Neuronal stem cell (in vitro differentiated cells): ENCODE results near the gene PGBD1.

Source experiments
- DNase-seq: peaks from one replicate; pipeline ENCODE4 v3.0.0-alpha.2; 2013; ENCODE audit warnings: low spot score
- H2AFZ ChIP-seq: one replicate; pipeline ENCODE4 v1.6.1; 2013; ENCODE audit warnings: mild to moderate bottlenecking, low read length, inconsistent platforms
- H2AK5ac ChIP-seq: 2 replicates; pipeline ENCODE4 v1.6.1; 2013; ENCODE audit warnings: low read depth, mild to moderate bottlenecking, inconsistent platforms, low read length, moderate library complexity, mixed read lengths
- H2BK120ac ChIP-seq: 2 replicates; pipeline ENCODE4 v1.6.1; 2013; ENCODE audit warnings: low read depth, mild to moderate bottlenecking, inconsistent platforms, low read length, moderate library complexity, mixed read lengths
- H2BK12ac ChIP-seq: one replicate; pipeline ENCODE4 v1.6.1; 2013; ENCODE audit warnings: low read length, inconsistent platforms
- H2BK15ac ChIP-seq: 2 replicates; pipeline ENCODE4 v1.6.1; 2013; ENCODE audit warnings: mild to moderate bottlenecking, low read length, inconsistent platforms, mixed read lengths
- H2BK5ac ChIP-seq: one replicate; pipeline ENCODE4 v1.6.1; 2013; ENCODE audit warnings: inconsistent platforms, mild to moderate bottlenecking, low read length, moderate library complexity
- H3K14ac ChIP-seq: one replicate; pipeline ENCODE4 v1.6.1; 2013; ENCODE audit warnings: low read length, inconsistent platforms
- H3K18ac ChIP-seq: 2 replicates; pipeline ENCODE4 v1.6.1; 2013; ENCODE audit warnings: low read length, inconsistent platforms
- H3K23ac ChIP-seq: 2 replicates; pipeline ENCODE4 v1.6.1; 2013; ENCODE audit warnings: low read depth, mild to moderate bottlenecking, mixed read lengths, low read length, inconsistent platforms; ENCODE audit not compliant: poor library complexity
- H3K27ac ChIP-seq: replicated peaks from 3 replicates; pipeline ENCODE4 v1.5.1; 2013; ENCODE audit warnings: low read length, inconsistent platforms
- H3K27me3 ChIP-seq, 3 experiments: 2 replicates each; pipeline ENCODE4 v1.6.1; 2013; ENCODE audit warnings: low read length in 3 of 3, mild to moderate bottlenecking in 2 of 3, inconsistent platforms in 1 of 3, low read depth in 1 of 3, mixed read lengths in 1 of 3, moderate library complexity in 1 of 3; ENCODE audit not compliant: control insufficient read depth in 3 of 3, insufficient read depth in 3 of 3
- H3K36me3 ChIP-seq, 2 donors: replicated peaks in 1 of 2; 2 replicates each; pipeline ENCODE4 v1.6.1; 2013; ENCODE audit warnings: low read length in 2 of 2; ENCODE audit not compliant: control insufficient read depth in 2 of 2, insufficient read depth in 2 of 2
- H3K4ac ChIP-seq: 2 replicates; pipeline ENCODE4 v1.6.1; 2013; ENCODE audit warnings: inconsistent platforms, mild to moderate bottlenecking, low read length, moderate library complexity
- H3K4me1 ChIP-seq, 2 donors: 1 replicate in 1 of 2; 2 replicates in 1 of 2; pipeline ENCODE4 v1.6.1; 2013; ENCODE audit warnings: low read length in 2 of 2, low read depth in 1 of 2; ENCODE audit not compliant: control insufficient read depth in 2 of 2, insufficient read depth in 1 of 2
- H3K4me2 ChIP-seq: one replicate; pipeline ENCODE4 v1.6.1; 2013; ENCODE audit warnings: mild to moderate bottlenecking, low read length, inconsistent platforms; ENCODE audit not compliant: insufficient read depth, poor library complexity, severe bottlenecking
- H3K4me3 ChIP-seq, 2 donors: 2 replicates each; pipeline ENCODE4 v1.5.1; 2013; ENCODE audit warnings: low read length in 2 of 2, mild to moderate bottlenecking in 2 of 2, inconsistent platforms in 1 of 2, moderate library complexity in 1 of 2
- H3K79me1 ChIP-seq: one replicate; pipeline ENCODE4 v1.6.1; 2013; ENCODE audit warnings: low read depth, mild to moderate bottlenecking, inconsistent platforms, low read length, moderate library complexity
- H3K9ac ChIP-seq: one replicate; pipeline ENCODE4 v1.6.1; 2013; ENCODE audit warnings: mild to moderate bottlenecking, low read depth, low read length, inconsistent platforms; ENCODE audit not compliant: poor library complexity
- H3K9me3 ChIP-seq, 2 donors: replicated peaks in 1 of 2; 2 replicates each; pipeline versions ENCODE3 to v1.6.1; 2013; ENCODE audit warnings: low read length in 2 of 2, mild to moderate bottlenecking in 2 of 2, inconsistent platforms in 1 of 2, low read depth in 1 of 2, mixed read lengths in 1 of 2, moderate library complexity in 1 of 2; ENCODE audit not compliant: control insufficient read depth in 2 of 2, insufficient read depth in 1 of 2
- H4K8ac ChIP-seq: one replicate; pipeline ENCODE4 v1.6.1; 2013; ENCODE audit warnings: low read depth, mild to moderate bottlenecking, inconsistent platforms, low read length, moderate library complexity
- H4K91ac ChIP-seq: one replicate; pipeline ENCODE4 v1.6.1; 2013; ENCODE audit warnings: low read length, low read depth, mild to moderate bottlenecking, inconsistent platforms; ENCODE audit not compliant: poor library complexity
- WGBS, 2 donors: extraction: QIAGEN DNeasy Blood & Tissue Kit; methylation state at CpG; one replicate each; pipeline ENCODE4 v1.1.7; 2013; ENCODE audit warnings: missing lambda C conversion rate in 2 of 2, mixed read lengths in 1 of 2; ENCODE audit not compliant: insufficient read length in 2 of 2, insufficient replicate concordance in 1 of 2; ENCODE audit errors: extremely low coverage in 2 of 2; 5-methylcytosine and 5-hydroxymethylcytosine counted together

Gene PGBD1

DNA sequence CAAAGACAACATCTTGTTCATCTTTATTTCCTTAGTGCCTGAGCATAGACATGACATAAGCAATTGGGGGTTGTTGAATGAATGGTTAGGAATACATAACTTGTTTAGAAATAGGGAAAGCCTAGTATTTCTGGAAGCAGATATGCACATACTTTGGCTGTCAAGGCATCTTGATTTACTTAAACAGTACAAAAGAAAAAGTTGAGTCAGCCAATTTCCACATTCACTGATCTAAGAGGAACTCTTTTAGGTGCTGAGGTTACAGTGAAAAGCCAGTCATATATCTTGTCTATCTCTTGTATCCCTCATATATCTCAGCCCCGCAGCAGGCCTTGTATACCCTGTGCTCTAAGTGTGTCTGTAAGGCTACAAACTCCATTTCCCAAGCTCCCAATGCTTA is 40.9 kb upstream of the PGBD1 start:
- Histone ChIP-seq H2BK5ac (no peak overlapping the region), H3K4ac (no peak overlapping the region), H3K4me1 (peaks cover 0 to 1% of the 10 kb centered on the region in 2 donors), H3K27ac (no peak overlapping the region), H2BK120ac (no peak overlapping the region), H3K36me3 (peaks cover 13 to 47% of the 10 kb centered on the region in 2 donors), H3K23ac (no peak overlapping the region), H4K8ac (no peak overlapping the region), H3K14ac (no peak overlapping the region), H3K9ac (no peak overlapping the region), H3K18ac (no peak overlapping the region), H2AK5ac (no peak overlapping the region), H2BK15ac (no peak overlapping the region), H3K9me3 (peaks cover 0 to 8% of the 10 kb centered on the region in 2 donors), H3K4me2 (no peak overlapping the region), H4K91ac (no peak overlapping the region), H3K27me3 (no peaks in the 10 kb centered on the region), H3K4me3 (no peak overlapping the region), H2BK12ac (no peak overlapping the region), H2AFZ (no peak overlapping the region), H3K79me1 (no peaks in the 10 kb centered on the region)
- WGBS, 2 donors, result no CpG with 5 or more reads among the region's 1 CpG
- no peak for DNase-seq

DNA sequence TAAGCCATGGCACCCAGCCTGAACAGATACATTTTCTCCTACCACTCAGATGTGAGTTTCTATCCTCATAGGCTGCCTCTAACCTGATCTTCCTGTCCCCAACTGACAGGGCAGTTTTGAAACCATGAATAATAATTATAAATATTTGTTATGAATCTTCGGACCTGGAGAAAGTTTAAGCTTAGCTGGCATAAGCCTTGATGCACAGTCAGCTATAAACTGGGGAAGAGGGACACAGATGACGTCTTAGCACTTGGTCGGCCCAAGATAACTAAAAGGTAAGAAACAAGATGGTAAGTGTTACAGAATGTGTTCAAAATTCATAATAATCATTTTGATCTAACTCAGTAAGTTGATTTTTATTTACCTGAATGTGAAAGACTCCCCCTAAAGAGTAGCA is 37.4 kb upstream of the PGBD1 start:
- no peaks in the 10 kb centered on the region for H3K9me3 ChIP-seq
- H3K27ac ChIP-seq, result no peak overlapping the region
- peaks cover 26 to 55% of the 10 kb centered on the region in 2 donors for H3K36me3 ChIP-seq
- H4K8ac ChIP-seq, result no peak overlapping the region
- no peak overlapping the region for H2AK5ac ChIP-seq
- no peaks in the 10 kb centered on the region for H3K4me1 ChIP-seq
- H2BK12ac ChIP-seq, result no peak overlapping the region
- no peak overlapping the region for H3K18ac ChIP-seq
- no peak overlapping the region for H3K14ac ChIP-seq
- H3K4me3 ChIP-seq, result no peak overlapping the region
- H4K91ac ChIP-seq, result no peak overlapping the region
- H3K27me3 ChIP-seq, result no peaks in the 10 kb centered on the region
- no peak for DNase-seq
- no peak overlapping the region for H2BK120ac ChIP-seq
- no peak overlapping the region for H2AFZ ChIP-seq
- H3K79me1 ChIP-seq, result no peaks in the 10 kb centered on the region
- H2BK5ac ChIP-seq, result no peak overlapping the region
- no peak overlapping the region for H3K4ac ChIP-seq
- H3K23ac ChIP-seq, result no peak overlapping the region
- no peak overlapping the region for H3K9ac ChIP-seq
- WGBS, 2 donors, result no CpG with 5 or more reads among the region's 3 CpGs
- H3K4me2 ChIP-seq, result no peak overlapping the region
- no peak overlapping the region for H2BK15ac ChIP-seq

DNA sequence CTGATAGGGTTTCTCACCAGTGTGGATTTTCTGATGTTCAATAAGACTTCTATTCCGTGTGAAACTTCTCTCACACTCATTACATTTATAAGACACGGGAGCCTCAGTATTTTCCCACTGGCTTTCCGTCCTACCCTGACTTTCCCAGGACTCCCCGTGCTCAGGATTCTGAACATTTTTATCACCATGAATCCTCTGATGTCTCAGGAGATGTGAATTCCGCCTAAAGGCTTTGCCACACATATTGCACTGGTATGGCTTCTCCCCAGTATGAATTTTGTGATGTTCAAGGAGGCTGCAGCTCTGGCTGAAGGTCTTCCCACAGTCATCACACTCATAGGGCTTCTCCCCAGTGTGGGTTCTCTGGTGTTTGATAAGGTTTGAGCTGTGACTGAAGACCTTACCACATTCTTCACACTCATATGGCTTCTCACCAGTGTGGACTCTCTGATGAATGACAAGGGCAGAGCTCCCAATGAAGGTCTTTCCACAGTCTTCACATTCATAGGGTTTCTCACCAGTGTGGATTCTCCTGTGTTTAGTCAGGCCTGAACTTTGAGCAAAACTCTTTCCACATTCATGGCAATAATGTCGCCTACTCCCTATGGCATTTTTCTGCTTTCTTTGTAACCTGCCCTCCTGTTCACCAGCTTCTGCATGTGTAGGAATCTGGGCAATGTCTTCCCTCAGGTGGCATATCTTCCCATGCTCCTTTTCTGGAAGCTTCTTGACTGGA is 36.0 kb upstream of the PGBD1 start:
- no peak overlapping the region for H3K9ac ChIP-seq
- H2BK120ac ChIP-seq, result no peak overlapping the region
- H3K36me3 ChIP-seq, result peaks cover 26 to 61% of the 10 kb centered on the region in 2 donors
- H3K18ac ChIP-seq, result no peak overlapping the region
- H2BK5ac ChIP-seq, result no peak overlapping the region
- H3K27me3 ChIP-seq, result no peaks in the 10 kb centered on the region
- no peak overlapping the region for H2BK15ac ChIP-seq
- no peak for DNase-seq
- H2AFZ ChIP-seq, result no peak overlapping the region
- no CpG with 5 or more reads among the region's 6 CpGs for WGBS, 2 donors
- no peak overlapping the region for H4K8ac ChIP-seq
- H3K9me3 ChIP-seq, result no peaks in the 10 kb centered on the region
- H3K4me3 ChIP-seq, result no peak overlapping the region
- H3K4ac ChIP-seq, result no peak overlapping the region
- no peak overlapping the region for H3K27ac ChIP-seq
- H3K23ac ChIP-seq, result no peak overlapping the region
- H3K14ac ChIP-seq, result no peak overlapping the region
- H3K79me1 ChIP-seq, result no peaks in the 10 kb centered on the region
- no peak overlapping the region for H2AK5ac ChIP-seq
- H4K91ac ChIP-seq, result no peak overlapping the region
- H3K4me1 ChIP-seq, result no peaks in the 10 kb centered on the region
- no peak overlapping the region for H2BK12ac ChIP-seq
- H3K4me2 ChIP-seq, result no peak overlapping the region

DNA sequence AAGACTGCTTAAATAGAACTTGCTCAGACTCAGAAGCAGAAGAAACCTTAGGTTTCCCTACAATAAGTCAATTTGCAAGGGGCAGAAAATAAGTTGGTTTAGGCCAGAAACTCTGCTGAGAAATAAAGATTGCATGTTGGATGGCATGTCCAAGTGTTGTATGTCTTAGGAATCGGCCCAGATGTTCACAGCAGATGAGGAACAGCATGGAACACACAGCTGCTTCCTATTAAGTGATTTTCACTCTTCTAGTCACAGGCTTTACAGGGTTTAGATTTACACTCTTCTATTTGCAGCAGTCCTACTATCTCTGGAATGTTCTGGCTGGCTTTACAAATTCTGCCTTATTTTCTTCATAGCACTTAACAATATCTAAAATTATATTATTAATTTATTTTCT is 32.5 kb upstream of the PGBD1 start:
- Histone ChIP-seq H3K79me1 (no peaks in the 10 kb centered on the region), H3K14ac (no peak overlapping the region), H2BK15ac (no peak overlapping the region), H3K36me3 (peaks cover 26 to 55% of the 10 kb centered on the region in 2 donors), H2BK120ac (no peak overlapping the region), H2BK12ac (no peak overlapping the region), H3K4ac (no peak overlapping the region), H3K4me1 (peaks cover 3 to 5% of the 10 kb centered on the region in 2 donors), H3K23ac (no peak overlapping the region), H3K9ac (no peak overlapping the region), H3K18ac (no peak overlapping the region), H2BK5ac (no peak overlapping the region), H3K9me3 (no peaks in the 10 kb centered on the region), H4K91ac (no peak overlapping the region), H3K4me3 (no peak overlapping the region), H2AK5ac (no peak overlapping the region), H4K8ac (no peak overlapping the region), H3K27me3 (no peaks in the 10 kb centered on the region), H3K4me2 (no peak overlapping the region), H3K27ac (no peak overlapping the region), H2AFZ (no peak overlapping the region)
- no peak for DNase-seq
- no CpG with 5 or more reads among the region's 1 CpG for WGBS, 2 donors
